Omental fat pad (tissue), 4 donors: ENCODE measurements around the gene STARD3. TPM values are rescaled to one million over a fixed set of nuclear protein-coding genes. Genes with fewer than 3 reads are reported as not detected.
A peak's percentile ranks its signal among the peaks of the same experiment; 100 is the strongest.

Experiments
- ATAC-seq: fragments of 150-250 bp; one replicate; pipeline ENCODE4 v1.9.1; 2016; ENCODE audit warnings: mild to moderate bottlenecking, moderate library complexity; ENCODE audit not compliant: low FRiP score
- DNase-seq: peaks from one replicate; pipeline ENCODE4 v3.0.0-alpha.2; 2019; ENCODE audit warnings: low spot score
- total RNA-seq, 4 donors: library from RNA; depleted of rRNA; stranded (reverse); fragments of >200 nt; gene quantifications; one replicate each; pipeline ENCODE4 v1.1.0, GENCODE V29; 2016
- TF ChIP-seq, protein P1 (sequence below), 3 donors: fragments of 450-650 bp; IDR thresholded peaks; one replicate each; pipeline ENCODE4 v1.5.1; 2016 to 2017; ENCODE audit warnings: antibody characterized with exemption in 3 of 3, mild to moderate bottlenecking in 3 of 3, moderate library complexity in 2 of 3

STARD3 gene
- total RNA-seq, 4 donors from 2014 or later, result 24.9 to 75.5 (median 36.5) TPM

DNA sequence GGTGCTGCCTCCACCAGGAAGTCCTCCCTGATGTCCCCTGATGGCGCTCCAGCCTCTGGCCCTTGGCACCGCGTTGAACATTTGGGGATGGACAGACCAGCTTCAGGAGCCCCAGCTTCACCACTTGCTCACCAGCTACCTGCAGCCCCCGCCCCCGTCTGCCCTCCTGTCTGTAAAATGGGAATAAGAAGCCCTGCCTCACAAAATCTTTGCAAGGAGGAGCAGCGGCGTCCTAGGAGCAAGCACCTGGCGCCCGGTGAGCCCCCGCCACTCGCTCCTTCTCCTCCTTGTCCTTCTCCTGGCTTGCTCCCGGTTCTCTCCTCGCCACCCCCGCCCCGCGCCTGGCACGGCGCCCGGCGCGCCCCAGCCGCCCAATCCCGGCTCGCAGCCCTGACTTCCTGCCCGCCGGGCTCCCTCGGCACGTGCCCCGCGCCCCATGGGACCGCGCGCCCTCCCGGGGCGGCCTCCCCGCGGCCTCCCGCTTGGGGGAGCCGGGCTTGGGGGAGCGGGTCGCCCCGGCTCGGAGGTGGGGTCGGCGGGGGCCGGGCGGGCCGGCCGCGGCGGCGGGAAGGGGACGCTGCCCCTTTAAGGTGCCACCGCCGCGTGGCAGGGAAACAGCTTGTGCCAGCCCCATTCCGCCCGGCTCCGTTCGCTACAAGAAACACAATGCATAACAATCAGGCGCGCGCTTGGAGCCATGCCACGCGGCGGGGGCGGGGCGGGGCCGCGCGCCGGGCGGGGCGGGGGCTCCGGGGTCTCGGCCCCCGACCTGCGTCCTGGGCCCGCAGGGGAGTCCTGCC, 19.3 kb upstream of the STARD3 start:
- no peak for ATAC-seq
- TF ChIP-seq, protein P1, sequence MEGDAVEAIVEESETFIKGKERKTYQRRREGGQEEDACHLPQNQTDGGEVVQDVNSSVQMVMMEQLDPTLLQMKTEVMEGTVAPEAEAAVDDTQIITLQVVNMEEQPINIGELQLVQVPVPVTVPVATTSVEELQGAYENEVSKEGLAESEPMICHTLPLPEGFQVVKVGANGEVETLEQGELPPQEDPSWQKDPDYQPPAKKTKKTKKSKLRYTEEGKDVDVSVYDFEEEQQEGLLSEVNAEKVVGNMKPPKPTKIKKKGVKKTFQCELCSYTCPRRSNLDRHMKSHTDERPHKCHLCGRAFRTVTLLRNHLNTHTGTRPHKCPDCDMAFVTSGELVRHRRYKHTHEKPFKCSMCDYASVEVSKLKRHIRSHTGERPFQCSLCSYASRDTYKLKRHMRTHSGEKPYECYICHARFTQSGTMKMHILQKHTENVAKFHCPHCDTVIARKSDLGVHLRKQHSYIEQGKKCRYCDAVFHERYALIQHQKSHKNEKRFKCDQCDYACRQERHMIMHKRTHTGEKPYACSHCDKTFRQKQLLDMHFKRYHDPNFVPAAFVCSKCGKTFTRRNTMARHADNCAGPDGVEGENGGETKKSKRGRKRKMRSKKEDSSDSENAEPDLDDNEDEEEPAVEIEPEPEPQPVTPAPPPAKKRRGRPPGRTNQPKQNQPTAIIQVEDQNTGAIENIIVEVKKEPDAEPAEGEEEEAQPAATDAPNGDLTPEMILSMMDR (IDR thresholded peaks at IDR 0.05), result no peak
- DNase-seq, result no peak

DNA sequence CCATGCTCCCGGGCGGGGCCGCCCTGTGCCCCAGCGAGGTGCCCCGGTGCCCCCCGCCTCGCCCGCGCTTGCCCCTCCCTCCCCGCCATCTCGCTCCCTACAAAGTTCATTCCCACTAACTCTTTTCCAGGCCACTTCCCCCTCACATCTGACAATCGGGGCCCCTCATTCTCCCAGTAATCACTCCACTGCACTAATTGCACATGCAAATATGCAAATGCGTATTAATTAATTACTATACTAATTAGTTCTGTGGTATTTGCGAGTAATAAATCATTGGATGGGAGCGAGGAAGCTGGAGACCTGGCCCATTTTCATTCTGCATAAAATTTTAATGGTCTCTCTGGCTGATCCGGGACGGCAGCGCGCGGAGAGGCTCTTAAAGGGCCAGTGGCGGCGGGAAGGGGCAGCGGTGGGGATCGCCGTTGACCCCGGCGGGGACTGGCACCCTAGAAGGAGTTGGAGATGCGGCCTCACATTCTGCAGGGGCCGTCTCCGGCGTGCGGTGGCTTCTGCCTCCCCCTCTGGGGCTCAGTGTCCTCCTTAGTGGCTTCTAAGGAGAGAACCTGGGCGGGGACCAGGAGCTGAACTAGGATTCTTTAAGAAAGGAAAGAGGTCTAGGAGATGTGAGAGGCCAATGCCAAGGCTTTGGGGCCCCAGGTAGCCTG, 18.6 kb upstream of the STARD3 start:
- TF ChIP-seq, protein P1 (IDR thresholded peaks at IDR 0.05), result no peak
- DNase-seq, result no peak
- ATAC-seq, result no peak

DNA sequence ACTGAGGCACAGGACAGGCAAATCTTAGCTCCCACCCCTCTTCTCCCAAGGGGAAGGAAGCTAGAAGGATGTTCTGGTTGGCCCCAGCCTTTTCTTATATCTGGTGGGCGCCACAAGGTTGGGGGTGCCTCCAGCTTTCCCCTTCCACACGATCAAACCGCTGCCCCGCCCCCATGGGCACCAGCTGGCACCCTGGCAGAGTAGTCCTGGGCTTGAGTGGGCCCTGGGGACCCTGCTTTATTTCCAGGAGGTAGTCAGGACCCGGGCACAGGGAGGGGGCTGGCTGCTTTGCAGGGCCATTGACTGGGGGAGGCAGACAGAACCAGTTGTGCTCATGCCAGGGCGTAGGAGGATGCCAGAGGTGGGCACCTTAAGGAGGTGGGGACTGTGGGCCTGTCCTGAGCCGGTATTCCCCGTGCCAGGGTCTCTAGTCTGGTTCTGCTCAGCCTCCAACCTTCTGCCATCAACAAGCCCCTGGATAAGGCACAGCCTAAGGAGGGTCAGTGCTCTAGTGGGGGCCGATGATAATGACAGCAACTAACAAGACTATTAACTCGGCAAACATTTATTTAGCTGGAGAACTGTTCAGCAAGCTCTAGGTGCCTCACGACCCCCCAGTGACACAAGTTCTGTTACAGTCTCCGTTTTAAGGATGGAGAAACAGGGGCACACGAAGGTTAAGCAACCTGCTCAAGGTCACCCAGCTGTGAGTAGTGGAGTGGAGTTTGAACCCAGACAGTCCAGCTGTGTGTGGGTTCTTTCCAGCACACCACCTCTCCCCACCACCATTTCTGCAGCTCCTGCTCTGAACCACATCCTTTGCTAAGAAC, 17.8 kb upstream of the STARD3 start:
- no peak for DNase-seq
- TF ChIP-seq, protein P1 (IDR thresholded peaks at IDR 0.05), result no peak
- ATAC-seq, result no peak

DNA sequence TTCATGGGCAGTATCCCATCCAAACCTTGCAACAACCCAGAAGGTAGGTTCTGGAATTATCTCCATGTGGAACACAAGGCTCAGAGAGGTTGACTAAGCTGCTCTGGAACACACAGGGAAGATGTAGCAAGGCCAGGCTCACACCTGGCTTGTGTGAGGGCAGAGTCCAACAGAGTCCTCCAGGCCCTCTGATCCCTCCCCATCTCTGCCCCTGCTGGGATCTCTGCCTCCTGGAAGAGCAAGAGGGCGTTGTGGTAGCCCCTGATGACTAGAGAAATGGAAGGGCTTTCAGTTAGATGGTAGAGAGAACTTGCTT, 17.2 kb upstream of the STARD3 start:
- no peak for ATAC-seq
- no peak for DNase-seq
- TF ChIP-seq, protein P1 (IDR thresholded peaks at IDR 0.05), result no peak

DNA sequence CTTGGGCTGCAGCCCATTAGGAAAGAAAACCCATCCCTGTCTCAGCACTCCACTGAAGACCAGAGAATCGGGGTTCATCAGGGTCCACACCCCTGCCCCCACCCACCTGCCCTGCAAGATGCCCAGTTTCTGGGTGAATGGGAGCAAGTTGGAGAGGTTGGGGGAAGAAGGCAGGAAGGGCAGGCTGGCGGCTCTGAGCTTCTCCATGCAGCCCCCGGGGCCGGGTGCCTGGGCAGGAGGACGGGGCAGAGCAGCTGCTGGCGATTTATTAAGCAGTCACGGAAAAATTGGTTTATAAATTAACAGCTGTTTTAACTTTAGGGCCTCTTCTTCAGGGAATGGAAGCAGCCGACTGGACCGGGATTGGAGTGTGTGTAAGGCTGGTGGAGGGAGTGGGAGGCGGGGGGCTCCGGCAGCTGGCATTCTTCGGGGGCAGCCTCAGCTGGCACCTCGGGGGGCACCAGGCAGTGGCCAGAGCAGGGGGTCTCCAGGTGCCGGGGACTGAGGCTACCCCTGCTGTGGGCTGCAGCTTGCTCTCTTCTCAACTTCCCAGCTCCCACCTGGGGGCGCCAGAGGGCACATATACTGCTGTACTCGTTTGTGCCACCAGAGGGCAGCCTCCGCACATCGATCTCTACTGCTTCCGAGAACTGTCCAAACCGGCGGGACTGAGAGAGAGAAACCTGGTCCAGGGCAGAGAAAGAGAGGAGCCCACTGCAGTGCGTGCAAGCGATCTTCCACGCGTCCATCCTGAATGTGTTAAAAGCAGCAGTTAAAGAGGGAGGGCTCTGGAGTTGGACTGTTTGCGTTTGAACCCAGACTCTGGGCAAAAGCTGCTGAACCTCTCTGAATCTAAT, 15.2 kb upstream of the STARD3 start:
- DNase-seq (peak; percentile 95), ATAC-seq (peak; percentile 79)
- TF ChIP-seq, protein P1 (IDR thresholded peaks at IDR 0.05), result peak in 2 of 3 donors; percentile 68 to 99

DNA sequence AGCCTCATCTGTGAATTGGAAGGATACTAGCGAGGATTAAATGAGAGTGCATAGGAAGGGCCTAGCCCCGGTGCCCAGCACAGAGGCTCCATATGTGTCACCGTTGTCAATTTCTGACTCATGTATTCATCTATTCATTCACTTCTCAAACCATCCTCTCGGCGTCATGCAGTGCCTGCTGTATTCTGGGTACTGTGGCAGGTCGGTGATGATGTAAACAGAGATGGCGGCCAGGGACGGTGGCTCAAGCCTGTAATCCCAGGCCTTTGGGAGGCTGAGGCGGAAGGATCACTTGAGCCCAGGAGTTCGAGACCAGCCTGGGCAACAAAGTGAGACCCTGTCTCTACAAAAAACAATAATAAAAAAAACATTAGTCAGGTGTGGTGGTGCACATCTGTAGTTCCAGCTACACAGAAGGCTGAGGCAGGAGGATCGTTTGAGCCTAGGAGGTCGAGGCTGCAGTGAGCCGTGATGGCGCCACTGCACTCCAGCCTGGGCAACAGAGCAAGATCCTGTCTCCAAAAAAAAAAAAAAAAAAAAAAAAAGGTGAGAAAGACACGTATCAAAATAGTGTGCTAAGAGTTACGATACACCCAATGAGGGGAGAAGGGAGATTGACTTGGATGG, 14.5 kb upstream of the STARD3 start:
- ATAC-seq, result no peak
- DNase-seq, result no peak
- TF ChIP-seq, protein P1 (IDR thresholded peaks at IDR 0.05), result no peak
